Neutrophil (primary cell): ENCODE results near the gene NSUN7.

Source experiments
- H3K27ac ChIP-seq: fragments of 200-600 bp; sonication (generic); 2 replicates; pipeline ENCODE4 v1.5.1; 2016; ENCODE audit warnings: mild to moderate bottlenecking, moderate library complexity
- H3K27me3 ChIP-seq: fragments of 200-600 bp; sonication (generic); 2 replicates; pipeline ENCODE4 v1.6.0; 2016; ENCODE audit warnings: mild to moderate bottlenecking
- H3K36me3 ChIP-seq: fragments of 200-600 bp; sonication (generic); 2 replicates; pipeline ENCODE4 v1.5.1; 2017
- H3K4me1 ChIP-seq, 2 experiments: fragments of 200-600 bp in 1 of 2; sonication (generic) in 1 of 2; 1 replicate in 1 of 2; 2 replicates in 1 of 2; pipeline versions ENCODE4 v1.5.1 to v1.6.1; 2013 to 2016; ENCODE audit warnings: low read depth in 1 of 2, low read length in 1 of 2, mild to moderate bottlenecking in 1 of 2, moderate library complexity in 1 of 2; ENCODE audit not compliant: control insufficient read depth in 1 of 2, insufficient read depth in 1 of 2
- H3K4me3 ChIP-seq, 2 experiments: fragments of 200-600 bp in 1 of 2; sonication (generic) in 1 of 2; 1 replicate in 1 of 2; 2 replicates in 1 of 2; pipeline ENCODE4 v1.5.1; 2013 to 2016; ENCODE audit warnings: low read depth in 1 of 2, low read length in 1 of 2, mild to moderate bottlenecking in 1 of 2, moderate library complexity in 1 of 2
- H3K9me3 ChIP-seq: fragments of 200-600 bp; sonication (generic); 2 replicates; pipeline ENCODE4 v1.5.1; 2016
- TF ChIP-seq, protein P1 (sequence below): fragments of 200-600 bp; sonication (generic); IDR thresholded peaks from 2 replicates; pipeline ENCODE4 v1.5.1; 2016; ENCODE audit warnings: antibody characterized with exemption

Gene NSUN7

GRCh38 chr4:40734497-40734896, 15.3 kb upstream of the NSUN7 start:
- H3K9me3 ChIP-seq = no peaks in the 10 kb centered on the region
- H3K4me3 ChIP-seq = no peak overlapping the region
- no peak overlapping the region for H3K27ac ChIP-seq
- H3K4me1 ChIP-seq = peaks cover 47 to 50% of the 10 kb centered on the region in 2 experiments
- TF ChIP-seq, protein P1, sequence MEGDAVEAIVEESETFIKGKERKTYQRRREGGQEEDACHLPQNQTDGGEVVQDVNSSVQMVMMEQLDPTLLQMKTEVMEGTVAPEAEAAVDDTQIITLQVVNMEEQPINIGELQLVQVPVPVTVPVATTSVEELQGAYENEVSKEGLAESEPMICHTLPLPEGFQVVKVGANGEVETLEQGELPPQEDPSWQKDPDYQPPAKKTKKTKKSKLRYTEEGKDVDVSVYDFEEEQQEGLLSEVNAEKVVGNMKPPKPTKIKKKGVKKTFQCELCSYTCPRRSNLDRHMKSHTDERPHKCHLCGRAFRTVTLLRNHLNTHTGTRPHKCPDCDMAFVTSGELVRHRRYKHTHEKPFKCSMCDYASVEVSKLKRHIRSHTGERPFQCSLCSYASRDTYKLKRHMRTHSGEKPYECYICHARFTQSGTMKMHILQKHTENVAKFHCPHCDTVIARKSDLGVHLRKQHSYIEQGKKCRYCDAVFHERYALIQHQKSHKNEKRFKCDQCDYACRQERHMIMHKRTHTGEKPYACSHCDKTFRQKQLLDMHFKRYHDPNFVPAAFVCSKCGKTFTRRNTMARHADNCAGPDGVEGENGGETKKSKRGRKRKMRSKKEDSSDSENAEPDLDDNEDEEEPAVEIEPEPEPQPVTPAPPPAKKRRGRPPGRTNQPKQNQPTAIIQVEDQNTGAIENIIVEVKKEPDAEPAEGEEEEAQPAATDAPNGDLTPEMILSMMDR = no peak
- no peaks in the 10 kb centered on the region for H3K36me3 ChIP-seq
- H3K27me3 ChIP-seq = no peaks in the 10 kb centered on the region

- H3K36me3 ChIP-seq = no peaks in the 10 kb centered on the region
- TF ChIP-seq, protein P1 = peak; percentile 31
- H3K4me3 ChIP-seq = no peak overlapping the region
- H3K27ac ChIP-seq = no peak overlapping the region
- no peaks in the 10 kb centered on the region for H3K9me3 ChIP-seq
- H3K4me1 ChIP-seq = peaks cover 23 to 26% of the 10 kb centered on the region in 2 experiments
- no peaks in the 10 kb centered on the region for H3K27me3 ChIP-seq
These were observed 12.8 kb upstream of the NSUN7 start for GRCh38 chr4:40736910-40737309.

DNA sequence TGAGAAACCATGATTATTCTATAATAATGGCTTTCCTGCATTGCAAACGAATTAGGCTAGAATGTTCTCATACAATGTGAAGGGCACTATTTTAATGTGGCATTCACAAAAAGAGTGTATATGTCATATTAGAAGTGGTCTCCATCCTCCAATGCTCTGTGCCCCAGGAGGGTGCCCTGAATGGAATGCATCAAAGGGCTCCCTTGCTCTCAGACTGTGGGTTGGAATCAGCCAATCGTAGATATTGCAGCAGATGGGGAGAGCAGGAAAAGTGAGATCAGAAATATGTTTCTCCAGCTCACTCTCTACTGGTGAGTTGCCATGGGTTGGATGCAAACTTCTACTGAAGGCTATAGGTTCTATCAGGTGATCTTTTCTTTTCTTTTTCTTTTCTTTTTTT, 11.9 kb upstream of the NSUN7 start:
- Histone ChIP-seq H3K4me1 (peaks cover 13 to 16% of the 10 kb centered on the region in 2 experiments), H3K36me3 (no peaks in the 10 kb centered on the region), H3K27ac (no peak overlapping the region), H3K9me3 (no peaks in the 10 kb centered on the region), H3K4me3 (no peak overlapping the region), H3K27me3 (no peaks in the 10 kb centered on the region)
- TF ChIP-seq, protein P1 = no peak

- Histone ChIP-seq H3K9me3 (no peaks in the 10 kb centered on the region), H3K27ac (no peak overlapping the region), H3K4me3 (no peak overlapping the region), H3K4me1 (peaks cover 3% of the 10 kb centered on the region in 2 experiments), H3K27me3 (no peaks in the 10 kb centered on the region), H3K36me3 (no peaks in the 10 kb centered on the region)
- TF ChIP-seq, protein P1 = no peak
These were observed 10.4 kb upstream of the NSUN7 start for GRCh38 chr4:40739347-40739746.

GRCh38 chr4:40744218-40744617, 5.5 kb upstream of the NSUN7 start:
- Histone ChIP-seq H3K27me3 (peaks cover 6% of the 10 kb centered on the region), H3K4me3 (no peak overlapping the region), H3K27ac (no peak overlapping the region), H3K4me1 (peaks cover 0 to 1% of the 10 kb centered on the region in 2 experiments), H3K36me3 (no peaks in the 10 kb centered on the region), H3K9me3 (no peaks in the 10 kb centered on the region)
- TF ChIP-seq, protein P1 = no peak
